Right lobe of liver (tissue), 4 donors: ENCODE data around the gene GRIN2C.

Experiments
- POLR2A ChIP-seq: fragments of 450-650 bp; IDR thresholded peaks from one replicate; pipeline ENCODE4 v1.6.1; 2017; ENCODE audit warnings: antibody characterized with exemption, mild to moderate bottlenecking
- TF ChIP-seq, protein P1 (sequence below), 4 donors: fragments of 200-600 bp in 3 of 4; fragments of 450-650 bp in 1 of 4; IDR thresholded peaks; one replicate each; pipeline versions ENCODE4 v1.5.1 to v1.8.0; 2016 to 2022; ENCODE audit warnings: antibody characterized with exemption in 4 of 4, mild to moderate bottlenecking in 2 of 4
- donor health status: DM: no; HTN: no; CAD: no.
- donor health status: DM: no; HTN: no; CAD: no.
- donor health status: DM: no; HTN: yes; CAD: no.

DNA sequence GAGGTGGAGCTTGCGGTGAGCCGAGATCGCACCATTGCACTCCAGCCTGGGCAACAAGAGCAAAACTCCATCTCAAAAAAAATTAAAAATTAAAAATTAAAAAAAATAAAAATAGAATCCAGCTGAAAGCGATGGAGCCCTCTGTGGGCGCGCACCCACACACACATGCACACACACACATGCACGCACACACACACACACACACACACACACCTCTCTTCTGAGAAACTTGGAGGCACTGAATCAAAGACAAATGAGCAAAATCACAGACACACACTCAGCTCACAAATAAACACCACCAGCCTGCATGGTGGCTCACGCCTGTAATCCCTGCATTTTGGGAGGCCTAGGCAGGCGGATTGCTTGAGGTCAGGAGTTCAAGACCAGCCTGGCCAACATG lies 43.3 kb upstream of the GRIN2C start:
- no peak for TF ChIP-seq POLR2A
- TF ChIP-seq, protein P1, sequence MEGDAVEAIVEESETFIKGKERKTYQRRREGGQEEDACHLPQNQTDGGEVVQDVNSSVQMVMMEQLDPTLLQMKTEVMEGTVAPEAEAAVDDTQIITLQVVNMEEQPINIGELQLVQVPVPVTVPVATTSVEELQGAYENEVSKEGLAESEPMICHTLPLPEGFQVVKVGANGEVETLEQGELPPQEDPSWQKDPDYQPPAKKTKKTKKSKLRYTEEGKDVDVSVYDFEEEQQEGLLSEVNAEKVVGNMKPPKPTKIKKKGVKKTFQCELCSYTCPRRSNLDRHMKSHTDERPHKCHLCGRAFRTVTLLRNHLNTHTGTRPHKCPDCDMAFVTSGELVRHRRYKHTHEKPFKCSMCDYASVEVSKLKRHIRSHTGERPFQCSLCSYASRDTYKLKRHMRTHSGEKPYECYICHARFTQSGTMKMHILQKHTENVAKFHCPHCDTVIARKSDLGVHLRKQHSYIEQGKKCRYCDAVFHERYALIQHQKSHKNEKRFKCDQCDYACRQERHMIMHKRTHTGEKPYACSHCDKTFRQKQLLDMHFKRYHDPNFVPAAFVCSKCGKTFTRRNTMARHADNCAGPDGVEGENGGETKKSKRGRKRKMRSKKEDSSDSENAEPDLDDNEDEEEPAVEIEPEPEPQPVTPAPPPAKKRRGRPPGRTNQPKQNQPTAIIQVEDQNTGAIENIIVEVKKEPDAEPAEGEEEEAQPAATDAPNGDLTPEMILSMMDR (IDR thresholded peaks at IDR 0.05), result no peak
